GM21529 (cell line): Measurements from ENCODE around the gene ENTPD8.
"Not testable (repeated sequence)": the region's sequence is repeated elsewhere in the genome, so short reads cannot be mapped to it uniquely, and the experiment has no call there.

Experiments used
- ATAC-seq: cut with Tn5 transposase; IDR thresholded peaks from one replicate; pipeline ENCODE4 v1.9.1; 2021; ENCODE audit not compliant: unreplicated experiment

The ENTPD8 gene

DNA sequence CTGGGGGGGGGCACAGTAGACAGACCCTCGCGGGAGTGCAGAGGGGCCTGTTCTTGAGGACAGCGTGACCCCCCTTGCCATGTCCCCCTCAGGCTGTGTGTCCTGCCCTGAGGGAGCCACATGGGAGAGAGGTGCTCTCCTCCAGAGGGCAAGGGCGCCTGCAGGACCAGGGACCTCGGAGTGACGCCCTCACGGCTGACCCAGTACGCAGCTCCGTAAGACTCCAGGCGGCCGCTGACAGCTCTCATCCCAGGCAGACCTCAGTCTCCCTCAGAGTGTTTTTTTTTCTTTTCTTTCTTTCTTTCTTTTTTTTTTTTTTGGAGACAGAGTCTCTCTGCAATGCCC, 45.5 kb downstream of the ENTPD8 start:
- no peak for ATAC-seq

DNA sequence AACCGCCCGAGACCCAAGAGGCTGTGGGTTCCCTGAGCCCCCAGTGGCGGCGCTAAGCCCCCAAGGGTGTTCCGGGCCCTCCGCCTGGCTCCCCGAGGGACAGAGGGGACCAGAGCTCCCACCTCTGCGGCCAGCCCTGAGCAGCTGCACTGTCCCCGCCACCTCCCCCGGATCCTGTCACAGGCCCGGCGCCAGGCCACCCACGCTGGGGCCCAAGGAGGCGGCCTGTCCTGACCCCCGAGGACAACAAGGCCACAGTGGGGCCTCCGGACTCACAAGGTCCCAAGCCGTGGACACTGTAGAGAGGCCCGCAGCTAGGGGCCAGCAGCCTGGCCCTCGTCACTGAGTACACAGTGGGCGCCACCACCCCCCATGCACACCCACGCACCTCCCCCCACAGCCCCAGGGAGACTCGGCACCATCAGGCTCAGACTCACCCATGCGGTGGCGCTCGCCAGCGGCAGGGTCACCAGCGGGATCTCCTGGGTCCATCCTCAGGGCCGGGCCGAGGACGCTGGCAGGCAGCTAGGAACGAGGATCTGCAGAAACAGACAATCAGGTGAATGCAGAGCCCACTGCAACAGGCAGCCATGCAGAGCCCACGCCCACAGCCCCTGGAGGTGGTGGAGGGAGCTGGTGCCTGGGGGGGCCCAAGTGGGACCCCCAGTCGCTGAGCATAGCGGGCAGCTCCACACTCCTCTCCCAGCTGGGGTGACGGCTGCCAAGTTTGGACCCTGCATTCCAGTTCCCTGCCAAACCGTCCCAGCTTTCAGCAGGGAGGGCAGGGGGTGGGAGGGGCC, 46.1 kb downstream of the ENTPD8 start:
- ATAC-seq = no peak

DNA sequence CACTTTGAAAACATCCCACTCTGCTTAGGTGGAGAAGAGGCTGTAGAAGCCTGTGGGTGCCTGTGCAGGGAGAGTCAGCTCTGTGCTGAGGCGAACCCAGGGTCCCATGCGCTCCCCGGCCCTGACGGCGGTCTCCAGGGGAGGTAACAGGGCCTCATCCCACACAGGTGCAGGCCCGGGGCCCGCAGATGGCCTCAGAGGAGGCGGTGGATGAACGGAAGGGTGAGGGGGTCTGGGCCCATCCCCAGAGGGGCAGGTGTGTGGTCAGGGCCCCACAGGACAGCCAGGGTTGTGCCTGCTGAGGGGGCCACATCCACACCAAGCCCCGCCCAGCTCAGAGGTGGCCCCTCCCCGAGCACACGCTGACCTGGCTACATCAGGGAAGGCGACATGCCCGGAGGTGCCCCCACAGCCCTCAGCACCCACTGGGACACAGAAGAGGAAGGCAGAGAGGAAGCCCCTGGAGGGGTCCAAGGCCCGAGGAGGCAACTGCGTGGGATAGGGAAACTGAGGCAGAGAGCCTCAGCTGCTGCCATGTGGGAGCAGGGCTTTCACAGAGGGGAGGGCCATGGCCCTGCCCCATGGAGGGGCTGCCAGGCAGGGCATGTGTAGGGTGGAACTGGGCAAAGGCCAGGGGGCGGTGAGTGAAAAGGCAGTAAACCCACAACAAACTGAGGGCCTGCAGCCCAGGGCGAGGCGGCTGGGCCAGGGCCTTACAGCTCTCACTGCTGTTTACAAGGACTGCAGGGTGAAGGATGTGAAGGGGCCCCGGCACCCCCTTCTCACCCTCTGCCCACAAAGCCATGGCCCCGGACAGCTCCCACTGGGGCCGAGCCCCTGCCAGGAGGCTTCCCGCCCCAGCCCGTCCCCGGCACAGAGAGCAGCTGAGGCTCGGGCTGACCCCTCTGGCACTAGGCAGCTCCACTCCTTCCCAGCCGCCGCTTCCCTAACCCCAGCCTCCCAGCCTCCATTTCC, 47.7 kb downstream of the ENTPD8 start:
- ATAC-seq = no peak

DNA sequence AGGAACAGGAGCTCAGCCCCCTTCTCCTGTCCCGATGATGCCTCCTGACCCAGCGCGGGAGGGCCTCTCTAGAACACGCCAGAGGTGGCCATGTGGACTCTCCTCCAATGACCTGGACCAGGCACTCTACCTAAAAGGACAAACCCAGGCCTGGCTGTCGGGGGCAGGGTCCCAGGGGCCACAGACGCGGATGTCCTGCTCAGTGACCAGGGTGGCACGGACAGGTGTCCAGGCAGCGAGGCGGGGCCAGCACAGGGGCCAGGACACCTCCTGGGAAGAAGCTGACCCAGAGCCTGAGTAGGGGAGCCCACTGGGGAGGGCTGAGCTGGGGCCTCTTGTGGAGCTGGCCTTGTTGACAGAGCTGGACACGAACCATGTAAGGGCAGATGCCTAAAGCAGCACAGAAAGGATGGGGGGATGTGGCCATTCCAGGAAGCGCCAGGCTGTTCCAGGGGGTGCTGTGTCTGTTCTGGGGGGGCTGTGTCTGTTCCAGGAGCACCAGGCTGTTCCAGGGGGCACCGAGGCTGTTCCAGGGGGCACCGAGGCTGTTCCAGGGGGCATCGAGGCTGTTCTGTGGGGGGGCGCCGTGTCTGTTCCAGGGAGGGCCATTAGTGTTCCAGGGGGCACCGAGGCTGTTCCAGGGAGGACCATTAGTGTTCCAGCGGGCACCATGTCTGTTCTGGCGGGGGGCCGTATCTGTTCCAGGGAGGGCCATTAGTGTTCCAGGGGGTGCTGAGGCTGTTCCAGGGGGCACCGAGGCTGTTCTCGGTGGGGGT, 48.7 kb downstream of the ENTPD8 start:
- ATAC-seq = no peak

- no peak for ATAC-seq
Measured at GRCh38 chr9:137391411-137391754, 49.8 kb downstream of the ENTPD8 start.

- no peak for ATAC-seq
Measured at GRCh38 chr9:137390553-137391410, 50.4 kb downstream of the ENTPD8 start.

DNA sequence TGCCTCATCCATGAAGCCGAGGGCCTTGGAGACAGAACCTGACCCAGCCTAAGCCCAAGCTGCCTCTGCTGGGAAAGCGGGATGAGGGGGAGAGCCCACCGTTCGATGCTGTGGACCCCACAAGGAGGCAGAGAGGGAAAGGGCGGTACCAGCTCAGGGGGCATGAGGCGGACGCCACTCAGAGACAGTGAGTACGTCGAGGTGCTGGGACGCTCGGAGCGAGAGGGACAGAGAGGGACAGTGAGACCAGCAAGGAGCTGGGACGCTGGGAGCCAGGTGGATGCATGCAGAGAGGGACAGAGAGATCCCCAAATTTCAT, 51.8 kb downstream of the ENTPD8 start:
- ATAC-seq = no peak

DNA sequence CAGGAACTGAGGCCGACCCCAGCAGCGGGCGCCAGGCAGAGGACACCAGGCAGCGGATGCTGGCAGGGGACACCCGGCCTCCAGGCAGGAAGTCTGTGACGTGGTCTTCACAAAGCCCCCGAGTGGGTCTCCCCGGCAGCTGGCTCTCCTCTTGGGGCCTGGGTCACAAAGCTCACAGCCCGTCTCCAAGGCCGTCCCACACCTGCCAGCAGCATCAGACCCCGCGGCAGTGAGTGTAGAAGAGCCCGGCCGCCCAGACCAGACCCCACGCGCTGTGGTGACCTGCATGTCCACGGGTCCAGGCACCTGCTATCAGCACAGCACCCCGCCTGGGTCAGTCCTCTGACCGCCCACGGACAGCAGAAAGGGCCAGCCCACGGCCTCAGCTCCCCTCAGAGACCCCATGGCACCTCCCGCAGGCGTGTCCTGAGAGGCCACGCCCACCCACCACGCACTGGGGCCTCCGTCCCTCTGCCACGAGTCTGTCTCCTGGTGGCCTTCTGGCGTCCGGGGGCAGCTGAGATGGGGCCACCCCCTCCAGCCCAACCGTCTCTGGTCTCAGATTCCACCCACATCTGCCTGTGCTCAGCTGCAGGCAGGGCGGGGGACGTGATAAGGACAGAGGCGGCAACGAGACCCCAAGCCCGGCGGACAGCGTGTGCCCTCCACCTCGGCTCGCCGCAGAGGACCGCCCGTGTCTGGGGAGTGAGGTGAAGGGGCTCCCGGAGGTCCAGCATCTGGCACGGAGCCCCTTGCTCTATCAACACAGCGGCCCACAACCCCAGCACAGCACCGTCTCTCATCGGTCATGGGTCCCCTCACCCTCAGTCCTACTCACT, 52.3 kb downstream of the ENTPD8 start:
- ATAC-seq = no peak

- ATAC-seq = no peak
Measured at GRCh38 chr9:137387891-137388560, 53.1 kb downstream of the ENTPD8 start.

- ATAC-seq = no peak
Measured at GRCh38 chr9:137387114-137387890, 53.9 kb downstream of the ENTPD8 start.

DNA sequence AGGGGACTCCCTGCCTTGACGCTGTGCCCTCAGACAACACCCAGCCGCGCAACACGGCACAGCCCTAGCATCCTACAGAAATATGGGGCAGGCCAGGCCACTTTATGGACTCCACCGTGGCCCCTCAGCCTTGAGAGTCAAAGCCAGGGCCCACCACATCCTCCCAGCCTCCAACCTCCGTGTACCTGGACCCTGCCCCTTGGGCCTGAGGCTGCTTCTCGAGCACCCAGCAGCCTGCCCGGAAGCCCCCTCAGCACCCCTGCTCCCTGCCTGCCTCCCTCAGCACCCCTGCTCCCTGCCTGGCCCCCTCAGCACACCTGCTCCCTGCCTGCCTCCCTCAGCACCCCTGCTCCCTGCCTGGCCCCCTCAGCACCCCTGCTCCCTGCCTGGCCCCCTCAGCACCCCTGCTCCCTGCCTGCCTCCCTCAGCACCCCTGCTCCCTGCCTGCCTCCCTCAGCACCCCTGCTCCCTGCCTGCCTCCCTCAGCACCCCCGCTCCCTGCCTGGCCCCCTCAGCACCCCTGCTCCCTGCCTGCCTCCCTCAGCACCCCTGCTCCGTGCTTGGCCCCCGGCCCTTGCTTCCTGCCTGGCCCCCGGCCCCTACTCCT, 54.5 kb downstream of the ENTPD8 start:
- not testable (repeated sequence) for ATAC-seq

- no peak for ATAC-seq
Measured at GRCh38 chr9:137385061-137385655, 56.0 kb downstream of the ENTPD8 start.
